ENCODE measurements around the gene TFAP2D.

Gene TFAP2D

GRCh38 chr6:50818020-50818419, 104.7 kb downstream of the TFAP2D start:
- H3K27me3 Mint-ChIP-seq = peaks cover 22% of the 10 kb centered on the region

GRCh38 chr6:50818673-50819072, 105.3 kb downstream of the TFAP2D start, which contains the start of gene TFAP2B:
TFAP2B (plus strand) TSS chr6:50818871; CDS start chr6:50818892, 21 bp downstream.
- peaks cover 16% of the 10 kb centered on the region for H3K4me1 Mint-ChIP-seq
- DNase-seq (ENCODE audit: low spot score in 2 of 2) (no peak), ATAC-seq (ENCODE audit: low read depth) (no peak)
- H3K4me3 Mint-ChIP-seq = peak within 1 kb of the TSS; percentile 70
- no peak within 1 kb of the TSS for H3K27ac Mint-ChIP-seq
- peaks cover 26% of the 10 kb centered on the region for H3K27me3 Mint-ChIP-seq
- H3K36me3 Mint-ChIP-seq = no peaks in the 10 kb centered on the region
- H3K9me3 Mint-ChIP-seq = no peaks in the 10 kb centered on the region

More at GRCh38 chr6:50818020-50818419, 104.7 kb downstream of the TFAP2D start:
- DNase-seq (ENCODE audit: low spot score in 2 of 2) (no peak), ATAC-seq (ENCODE audit: low read depth) (no peak)
- Mint-ChIP-seq H3K36me3 (no peaks in the 10 kb centered on the region), H3K4me3 (no peak overlapping the region), H3K27ac (no peak overlapping the region), H3K4me1 (peaks cover 16% of the 10 kb centered on the region), H3K9me3 (no peaks in the 10 kb centered on the region)

- peaks cover 16% of the 10 kb centered on the region for H3K4me1 Mint-ChIP-seq
- no peaks in the 10 kb centered on the region for H3K36me3 Mint-ChIP-seq
- no peaks in the 10 kb centered on the region for H3K9me3 Mint-ChIP-seq
- DNase-seq (ENCODE audit: low spot score in 2 of 2) = no peak
- H3K27ac Mint-ChIP-seq = no peak overlapping the region
- peaks cover 29% of the 10 kb centered on the region for H3K27me3 Mint-ChIP-seq
- ATAC-seq (ENCODE audit: low read depth) = no peak
- peak overlapping the region; percentile 70 for H3K4me3 Mint-ChIP-seq
Observed at GRCh38 chr6:50819466-50819903, 106.2 kb downstream of the TFAP2D start.

GRCh38 chr6:50819904-50820868, 106.9 kb downstream of the TFAP2D start:
- no peak for ATAC-seq (ENCODE audit: low read depth)
- H3K27ac Mint-ChIP-seq = peak overlapping the region; percentile 16

GRCh38 chr6:50820869-50821264, 107.5 kb downstream of the TFAP2D start:
- Mint-ChIP-seq H3K4me3 (no peak overlapping the region), H3K36me3 (no peaks in the 10 kb centered on the region), H3K27me3 (peaks cover 40% of the 10 kb centered on the region), H3K9me3 (no peaks in the 10 kb centered on the region), H3K27ac (no peak overlapping the region), H3K4me1 (peaks cover 12% of the 10 kb centered on the region)
- DNase-seq (ENCODE audit: low spot score in 2 of 2) (no peak), ATAC-seq (ENCODE audit: low read depth) (no peak)

More at GRCh38 chr6:50819904-50820868, 106.9 kb downstream of the TFAP2D start:
- Mint-ChIP-seq H3K4me1 (peaks cover 16% of the 10 kb centered on the region), H3K9me3 (no peaks in the 10 kb centered on the region), H3K27me3 (peaks cover 34% of the 10 kb centered on the region), H3K4me3 (peak overlapping the region; percentile 70), H3K36me3 (no peaks in the 10 kb centered on the region)
- DNase-seq (ENCODE audit: low spot score in 2 of 2) = no peak

GRCh38 chr6:50821441-50822077, 108.2 kb downstream of the TFAP2D start:
- Mint-ChIP-seq H3K9me3 (no peaks in the 10 kb centered on the region), H3K4me3 (no peak overlapping the region), H3K27ac (no peak overlapping the region), H3K27me3 (peaks cover 43% of the 10 kb centered on the region), H3K4me1 (peaks cover 15% of the 10 kb centered on the region), H3K36me3 (no peaks in the 10 kb centered on the region)
- DNase-seq (ENCODE audit: low spot score in 2 of 2) (no peak), ATAC-seq (ENCODE audit: low read depth) (no peak)

- ATAC-seq (ENCODE audit: low read depth) (no peak), DNase-seq (ENCODE audit: low spot score in 2 of 2) (no peak)
- Mint-ChIP-seq H3K4me1 (peaks cover 15% of the 10 kb centered on the region), H3K27ac (no peak overlapping the region), H3K9me3 (no peaks in the 10 kb centered on the region), H3K27me3 (peaks cover 46% of the 10 kb centered on the region), H3K36me3 (no peaks in the 10 kb centered on the region), H3K4me3 (no peak overlapping the region)
Observed at GRCh38 chr6:50822078-50822476, 108.8 kb downstream of the TFAP2D start.

All from memory B cell (primary cell).